SK-N-SH treated with all-trans-retinoic acid at 6 μM for 48 hours (cell line): ENCODE data around the gene SPRYD7.

Source experiments
- ATAC-seq: fragments of 200-7000 bp; cut with Tn5 transposase; 3 replicates; pipeline ENCODE4 v1.9.1; 2020; ENCODE audit warnings: mild to moderate bottlenecking, moderate library complexity
- BACH2 ChIP-seq: fragments of 250-450 bp; sonication (Bioruptor Pico); IDR thresholded peaks from 2 replicates; pipeline ENCODE4 v1.9.0; 2021; ENCODE audit warnings: mild to moderate bottlenecking, borderline replicate concordance
- CREB5 ChIP-seq: fragments of 250-450 bp; sonication (Bioruptor Pico); IDR thresholded peaks from 2 replicates; pipeline ENCODE4 v1.5.1; 2020; ENCODE audit warnings: low read depth, mild to moderate bottlenecking, moderate library complexity
- ESRRG ChIP-seq: fragments of 250-450 bp; sonication (Bioruptor Pico); IDR thresholded peaks from 2 replicates; pipeline ENCODE4 v1.6.1; 2021; ENCODE audit warnings: mild to moderate bottlenecking
- GLIS3 ChIP-seq: fragments of 250-450 bp; sonication (Bioruptor Pico); IDR thresholded peaks from 2 replicates; pipeline ENCODE4 v1.5.0; 2020; ENCODE audit warnings: mild to moderate bottlenecking, moderate library complexity
- ISL1 ChIP-seq: fragments of 250-450 bp; sonication (Bioruptor Pico); IDR thresholded peaks from 2 replicates; pipeline ENCODE4 v2.1.2; 2022; ENCODE audit warnings: mild to moderate bottlenecking, moderate library complexity
- OSR1 ChIP-seq: fragments of 250-450 bp; sonication (Bioruptor Pico); IDR thresholded peaks from 2 replicates; pipeline ENCODE4 v1.8.0; 2022; ENCODE audit warnings: moderate library complexity, mild to moderate bottlenecking, inconsistent platforms
- PATZ1 ChIP-seq: fragments of 250-450 bp; sonication (Bioruptor Pico); IDR thresholded peaks from 2 replicates; pipeline ENCODE4 v1.8.0; 2020; ENCODE audit warnings: mild to moderate bottlenecking, moderate library complexity, borderline replicate concordance
- PPARA ChIP-seq: fragments of 250-450 bp; sonication (Bioruptor Pico); IDR thresholded peaks from 2 replicates; pipeline ENCODE4 v1.5.0; 2020; ENCODE audit warnings: mild to moderate bottlenecking, borderline replicate concordance
- RARB ChIP-seq: fragments of 250-450 bp; sonication (Bioruptor Pico); IDR thresholded peaks from 2 replicates; pipeline ENCODE4 v1.8.0; 2021; ENCODE audit warnings: mild to moderate bottlenecking, moderate library complexity
- SNAI2 ChIP-seq: fragments of 250-450 bp; sonication (Bioruptor Pico); IDR thresholded peaks from 2 replicates; pipeline ENCODE4 v1.5.0; 2020; ENCODE audit warnings: mild to moderate bottlenecking, moderate library complexity
- ZFP3 ChIP-seq: fragments of 250-450 bp; sonication (Bioruptor Pico); IDR thresholded peaks from 2 replicates; pipeline ENCODE4 v1.5.0; 2020; ENCODE audit warnings: mild to moderate bottlenecking, moderate library complexity
- ZFP30 ChIP-seq: fragments of 450-650 bp; formaldehyde crosslinking; IDR thresholded peaks from 2 replicates; pipeline ENCODE4 v1.5.0; 2022; ENCODE audit warnings: mild to moderate bottlenecking, moderate library complexity
- TF ChIP-seq, protein P1 (sequence below): fragments of 250-450 bp; sonication (Bioruptor Pico); IDR thresholded peaks from 2 replicates; pipeline ENCODE4 v1.5.0; 2020; ENCODE audit warnings: mild to moderate bottlenecking, moderate library complexity
- TF ChIP-seq, protein P2 (sequence below): fragments of 250-450 bp; sonication (Bioruptor Pico); IDR thresholded peaks from 2 replicates; pipeline ENCODE4 v1.8.0; 2021; ENCODE audit warnings: low read depth, mild to moderate bottlenecking, moderate library complexity, borderline replicate concordance
- TF ChIP-seq, protein P3 (sequence below): fragments of 250-450 bp; sonication (Bioruptor Pico); IDR thresholded peaks from 2 replicates; pipeline ENCODE4 v1.5.1; 2021; ENCODE audit warnings: mild to moderate bottlenecking, moderate library complexity

SPRYD7 gene

GRCh38 chr13:49977992-49978391 is 41.9 kb upstream of the SPRYD7 start:
- no peak for ATAC-seq
- TF ChIP-seq SNAI2 (CRISPR knock-in tag): no peak
- no peak for TF ChIP-seq ESRRG (CRISPR knock-in tag)
- no peak for TF ChIP-seq OSR1
- TF ChIP-seq, protein P1, sequence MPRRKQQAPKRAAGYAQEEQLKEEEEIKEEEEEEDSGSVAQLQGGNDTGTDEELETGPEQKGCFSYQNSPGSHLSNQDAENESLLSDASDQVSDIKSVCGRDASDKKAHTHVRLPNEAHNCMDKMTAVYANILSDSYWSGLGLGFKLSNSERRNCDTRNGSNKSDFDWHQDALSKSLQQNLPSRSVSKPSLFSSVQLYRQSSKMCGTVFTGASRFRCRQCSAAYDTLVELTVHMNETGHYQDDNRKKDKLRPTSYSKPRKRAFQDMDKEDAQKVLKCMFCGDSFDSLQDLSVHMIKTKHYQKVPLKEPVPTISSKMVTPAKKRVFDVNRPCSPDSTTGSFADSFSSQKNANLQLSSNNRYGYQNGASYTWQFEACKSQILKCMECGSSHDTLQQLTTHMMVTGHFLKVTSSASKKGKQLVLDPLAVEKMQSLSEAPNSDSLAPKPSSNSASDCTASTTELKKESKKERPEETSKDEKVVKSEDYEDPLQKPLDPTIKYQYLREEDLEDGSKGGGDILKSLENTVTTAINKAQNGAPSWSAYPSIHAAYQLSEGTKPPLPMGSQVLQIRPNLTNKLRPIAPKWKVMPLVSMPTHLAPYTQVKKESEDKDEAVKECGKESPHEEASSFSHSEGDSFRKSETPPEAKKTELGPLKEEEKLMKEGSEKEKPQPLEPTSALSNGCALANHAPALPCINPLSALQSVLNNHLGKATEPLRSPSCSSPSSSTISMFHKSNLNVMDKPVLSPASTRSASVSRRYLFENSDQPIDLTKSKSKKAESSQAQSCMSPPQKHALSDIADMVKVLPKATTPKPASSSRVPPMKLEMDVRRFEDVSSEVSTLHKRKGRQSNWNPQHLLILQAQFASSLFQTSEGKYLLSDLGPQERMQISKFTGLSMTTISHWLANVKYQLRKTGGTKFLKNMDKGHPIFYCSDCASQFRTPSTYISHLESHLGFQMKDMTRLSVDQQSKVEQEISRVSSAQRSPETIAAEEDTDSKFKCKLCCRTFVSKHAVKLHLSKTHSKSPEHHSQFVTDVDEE (CRISPR knock-in tag): no peak
- no peak for TF ChIP-seq PPARA (CRISPR knock-in tag)
- no peak for TF ChIP-seq RARB
- TF ChIP-seq GLIS3 (CRISPR knock-in tag): no peak
- no peak for TF ChIP-seq ZFP3 (CRISPR knock-in tag)
- TF ChIP-seq PATZ1: no peak
- TF ChIP-seq, protein P2, sequence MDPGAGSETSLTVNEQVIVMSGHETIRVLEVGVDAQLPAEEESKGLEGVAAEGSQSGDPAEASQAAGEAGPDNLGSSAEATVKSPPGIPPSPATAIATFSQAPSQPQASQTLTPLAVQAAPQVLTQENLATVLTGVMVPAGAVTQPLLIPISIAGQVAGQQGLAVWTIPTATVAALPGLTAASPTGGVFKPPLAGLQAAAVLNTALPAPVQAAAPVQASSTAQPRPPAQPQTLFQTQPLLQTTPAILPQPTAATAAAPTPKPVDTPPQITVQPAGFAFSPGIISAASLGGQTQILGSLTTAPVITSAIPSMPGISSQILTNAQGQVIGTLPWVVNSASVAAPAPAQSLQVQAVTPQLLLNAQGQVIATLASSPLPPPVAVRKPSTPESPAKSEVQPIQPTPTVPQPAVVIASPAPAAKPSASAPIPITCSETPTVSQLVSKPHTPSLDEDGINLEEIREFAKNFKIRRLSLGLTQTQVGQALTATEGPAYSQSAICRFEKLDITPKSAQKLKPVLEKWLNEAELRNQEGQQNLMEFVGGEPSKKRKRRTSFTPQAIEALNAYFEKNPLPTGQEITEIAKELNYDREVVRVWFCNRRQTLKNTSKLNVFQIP (CRISPR knock-in tag): no peak

GRCh38 chr13:49976314-49977258 is 40.4 kb upstream of the SPRYD7 start:
- TF ChIP-seq BACH2: no peak
- peak; percentile 94 for ATAC-seq

DNA sequence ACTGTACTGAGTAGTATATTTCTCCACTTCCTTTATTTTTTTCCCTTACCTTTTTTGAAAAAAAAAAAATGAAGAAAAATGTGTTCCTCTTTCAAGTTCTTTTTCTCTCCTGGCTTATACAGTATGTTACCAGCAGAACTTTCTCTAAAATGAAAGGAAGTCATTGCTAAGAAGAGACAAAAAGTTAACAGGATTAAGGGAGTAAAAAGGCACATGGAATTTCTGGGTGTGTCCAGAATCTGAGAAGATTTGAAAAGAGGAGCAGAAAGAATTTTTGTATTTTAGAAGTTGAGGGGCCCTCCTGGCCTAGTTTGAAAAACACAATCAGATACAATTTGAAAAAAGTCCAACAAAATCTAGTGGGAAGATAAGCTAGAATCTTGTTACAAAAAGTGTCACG is 39.7 kb upstream of the SPRYD7 start:
- TF ChIP-seq ESRRG (CRISPR knock-in tag): no peak
- no peak for TF ChIP-seq GLIS3 (CRISPR knock-in tag)
- no peak for TF ChIP-seq PPARA (CRISPR knock-in tag)
- no peak for TF ChIP-seq CREB5 (CRISPR knock-in tag)
- no peak for TF ChIP-seq ZFP3 (CRISPR knock-in tag)
- TF ChIP-seq ISL1 (CRISPR knock-in tag): no peak
- no peak for TF ChIP-seq OSR1
- TF ChIP-seq, protein P3, sequence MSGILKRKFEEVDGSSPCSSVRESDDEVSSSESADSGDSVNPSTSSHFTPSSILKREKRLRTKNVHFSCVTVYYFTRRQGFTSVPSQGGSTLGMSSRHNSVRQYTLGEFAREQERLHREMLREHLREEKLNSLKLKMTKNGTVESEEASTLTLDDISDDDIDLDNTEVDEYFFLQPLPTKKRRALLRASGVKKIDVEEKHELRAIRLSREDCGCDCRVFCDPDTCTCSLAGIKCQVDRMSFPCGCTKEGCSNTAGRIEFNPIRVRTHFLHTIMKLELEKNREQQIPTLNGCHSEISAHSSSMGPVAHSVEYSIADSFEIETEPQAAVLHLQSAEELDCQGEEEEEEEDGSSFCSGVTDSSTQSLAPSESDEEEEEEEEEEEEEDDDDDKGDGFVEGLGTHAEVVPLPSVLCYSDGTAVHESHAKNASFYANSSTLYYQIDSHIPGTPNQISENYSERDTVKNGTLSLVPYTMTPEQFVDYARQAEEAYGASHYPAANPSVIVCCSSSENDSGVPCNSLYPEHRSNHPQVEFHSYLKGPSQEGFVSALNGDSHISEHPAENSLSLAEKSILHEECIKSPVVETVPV (CRISPR knock-in tag): no peak
- TF ChIP-seq ZFP30 (CRISPR knock-in tag): no peak
- TF ChIP-seq, protein P2 (CRISPR knock-in tag): no peak
- no peak for ATAC-seq

- TF ChIP-seq, protein P1 (CRISPR knock-in tag): no peak
- TF ChIP-seq ZFP3 (CRISPR knock-in tag): no peak
- no peak for ATAC-seq
Observed at GRCh38 chr13:49972709-49973108, 36.6 kb upstream of the SPRYD7 start.
